CD14-positive monocyte (primary cell): ENCODE results near the gene SOBP. TPM values are rescaled to one million over a fixed set of nuclear protein-coding genes. Genes with fewer than 3 reads are reported as not detected.

Experiments used
- DNase-seq, 3 donors: peaks; one replicate each; pipeline ENCODE4 v3.0.0-alpha.2; 2011 to 2022
- H2AFZ ChIP-seq: 2 replicates; pipeline ENCODE4 v1.6.0; 2012; ENCODE audit warnings: mild to moderate bottlenecking, low read depth, low read length, inconsistent platforms; ENCODE audit not compliant: insufficient read depth, poor library complexity, severe bottlenecking
- H3K27ac ChIP-seq, 2 donors: 1 replicate in 1 of 2; 2 replicates in 1 of 2; pipeline ENCODE4 v1.5.1; 2012 to 2013; ENCODE audit warnings: low read length in 2 of 2, control low read depth in 1 of 2, inconsistent platforms in 1 of 2, low read depth in 1 of 2, mild to moderate bottlenecking in 1 of 2
- H3K27me3 ChIP-seq, 2 donors: one replicate each; pipeline versions ENCODE4 v1.6.0 to v1.6.1; 2011 to 2013; ENCODE audit warnings: low read length in 2 of 2; ENCODE audit not compliant: control insufficient read depth in 2 of 2, insufficient read depth in 2 of 2
- H3K36me3 ChIP-seq, 2 donors: replicated peaks in 1 of 2; 1 replicate in 1 of 2; 2 replicates in 1 of 2; pipeline versions ENCODE4 v1.5.1 to v1.6.1; 2012 to 2013; ENCODE audit warnings: low read length in 2 of 2, control low read depth in 1 of 2, inconsistent platforms in 1 of 2, mild to moderate bottlenecking in 1 of 2; ENCODE audit not compliant: insufficient read depth in 2 of 2, control insufficient read depth in 1 of 2
- H3K4me1 ChIP-seq, 2 donors: 1 replicate in 1 of 2; 2 replicates in 1 of 2; pipeline versions ENCODE4 v1.5.1 to v1.6.1; 2012 to 2013; ENCODE audit warnings: low read length in 2 of 2, control low read depth in 1 of 2, inconsistent platforms in 1 of 2, mild to moderate bottlenecking in 1 of 2, moderate library complexity in 1 of 2; ENCODE audit not compliant: insufficient read depth in 2 of 2, control insufficient read depth in 1 of 2
- H3K4me2 ChIP-seq: replicated peaks from 2 replicates; pipeline ENCODE3; 2012; ENCODE audit warnings: low read length, moderate library complexity, mild to moderate bottlenecking; ENCODE audit not compliant: poor library complexity, severe bottlenecking; ENCODE audit errors: extremely low read depth
- H3K4me3 ChIP-seq, 3 experiments: fragments of 200-600 bp in 1 of 3; sonication (generic) in 1 of 3; replicated peaks in 1 of 3; 1 replicate in 2 of 3; 2 replicates in 1 of 3; pipeline ENCODE4 v1.5.1; 2011 to 2013; ENCODE audit warnings: low read length in 3 of 3, mild to moderate bottlenecking in 3 of 3, control low read depth in 2 of 3, low read depth in 2 of 3, inconsistent platforms in 1 of 3, moderate library complexity in 1 of 3
- H3K79me2 ChIP-seq: 2 replicates; pipeline ENCODE4 v1.6.0; 2012; ENCODE audit warnings: mild to moderate bottlenecking, control low read depth, inconsistent platforms, low read length, moderate library complexity; ENCODE audit not compliant: insufficient read depth
- H3K9ac ChIP-seq: 2 replicates; pipeline ENCODE4 v1.6.0; 2017; ENCODE audit warnings: low read length, mild to moderate bottlenecking; ENCODE audit not compliant: insufficient read depth, poor library complexity, severe bottlenecking
- H3K9me3 ChIP-seq, 2 donors: replicated peaks in 1 of 2; 1 replicate in 1 of 2; 2 replicates in 1 of 2; pipeline versions ENCODE4 v1.5.1 to v1.6.1; 2012 to 2013; ENCODE audit warnings: low read length in 2 of 2, control low read depth in 1 of 2; ENCODE audit not compliant: control insufficient read depth in 1 of 2, insufficient read depth in 1 of 2
- H4K20me1 ChIP-seq: 2 replicates; pipeline ENCODE4 v1.6.0; 2012; ENCODE audit warnings: mild to moderate bottlenecking, low read length, control low read depth, moderate library complexity; ENCODE audit not compliant: insufficient read depth
- H3K27ac Mint-ChIP-seq, 7 donors: one replicate each; pipeline ENCODE4 v1.8.0; 2020; ENCODE audit warnings: mild to moderate bottlenecking in 7 of 7, mixed read lengths in 7 of 7, moderate library complexity in 6 of 7, inconsistent platforms in 2 of 7
- H3K27me3 Mint-ChIP-seq, 3 donors: one replicate each; pipeline ENCODE4 v1.8.0; 2021 to 2022; ENCODE audit warnings: low read depth in 3 of 3, mild to moderate bottlenecking in 3 of 3, mixed read lengths in 3 of 3, moderate library complexity in 3 of 3, inconsistent platforms in 1 of 3
- H3K36me3 Mint-ChIP-seq, 2 donors: one replicate each; pipeline ENCODE4 v1.8.0; 2020; ENCODE audit warnings: mixed read lengths in 2 of 2, inconsistent platforms in 1 of 2, mild to moderate bottlenecking in 1 of 2
- H3K4me1 Mint-ChIP-seq: one replicate; pipeline ENCODE4 v1.8.0; 2020; ENCODE audit warnings: mild to moderate bottlenecking, mixed read lengths
- H3K4me3 Mint-ChIP-seq, 2 donors: one replicate each; pipeline ENCODE4 v1.8.0; 2020; ENCODE audit warnings: mild to moderate bottlenecking in 2 of 2, mixed read lengths in 2 of 2, moderate library complexity in 1 of 2
- H3K9me3 Mint-ChIP-seq, 7 donors: one replicate each; pipeline ENCODE4 v1.8.0; 2020 to 2022; ENCODE audit warnings: mixed read lengths in 7 of 7, mild to moderate bottlenecking in 6 of 7, moderate library complexity in 6 of 7, inconsistent platforms in 2 of 7
- WGBS: methylation state at CpG from one replicate; pipeline ENCODE4 v1.1.5; 2013; ENCODE audit warnings: missing lambda C conversion rate; ENCODE audit not compliant: insufficient coverage; 5-methylcytosine and 5-hydroxymethylcytosine counted together
- intact Hi-C, 2 donors: fragments of 100-400 bp; cut with micrococcal nuclease; formaldehyde crosslinking; loops; one replicate each; pipeline versions ENCODE4 v1.15.0 to v1.15.1; 2023
- polyA plus RNA-seq, 3 donors: library from polyadenylated mRNA; depleted of rRNA in 1 of 3; unstranded in 2 of 3; stranded (reverse) in 1 of 3; fragments of 300-500 nt in 2 of 3; fragments of >200 nt in 1 of 3; fragmentation: Illumina TruSeq in 2 of 3; gene quantifications; 1 replicate in 2 of 3; 2 replicates in 1 of 3; pipeline ENCODE4 v1.2.3, GENCODE V29; 2012 to 2021
- TF ChIP-seq, protein P1 (sequence below): fragments of 200-600 bp; IDR thresholded peaks from one replicate; pipeline ENCODE4 v1.8.0; 2022; ENCODE audit warnings: antibody characterized with exemption, mild to moderate bottlenecking

SOBP gene
- polyA plus RNA-seq, 3 donors, result not detected

DNA sequence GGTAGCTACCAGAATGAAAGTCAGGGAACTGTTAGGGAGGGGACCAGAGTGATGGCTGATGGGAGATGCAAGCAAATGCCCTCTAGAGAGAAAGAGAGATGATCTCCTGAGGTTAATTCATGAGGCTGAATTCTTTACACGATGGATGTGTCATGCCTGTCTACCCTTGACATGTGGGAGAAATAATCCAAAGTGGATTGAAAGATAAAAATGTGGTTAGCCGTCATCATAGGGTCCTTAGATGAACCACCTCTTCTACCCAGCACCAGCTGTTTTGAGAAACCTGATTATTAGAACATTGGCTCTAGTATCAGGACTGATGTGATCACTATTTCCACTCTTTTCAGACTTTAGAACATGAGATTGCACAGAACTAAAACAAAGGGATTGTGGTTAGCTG lies 53.6 kb downstream of the SOBP start:
- Mint-ChIP-seq H3K4me3 (no peak overlapping the region), H3K36me3 (no peaks in the 10 kb centered on the region), H3K27ac (no peak overlapping the region), H3K9me3 (peaks cover 0 to 2% (median 0%) of the 10 kb centered on the region in 7 donors), H3K27me3 (peaks cover 0 to 24% (median 4%) of the 10 kb centered on the region in 3 donors), H3K4me1 (no peaks in the 10 kb centered on the region)
- Histone ChIP-seq H3K4me1 (no peaks in the 10 kb centered on the region), H2AFZ (no peak overlapping the region), H3K9me3 (no peaks in the 10 kb centered on the region), H3K79me2 (no peaks in the 10 kb centered on the region), H3K4me2 (no peak overlapping the region), H3K36me3 (no peaks in the 10 kb centered on the region), H3K4me3 (no peak overlapping the region), H3K9ac (no peak overlapping the region), H3K27ac (no peak overlapping the region), H3K27me3 (peaks cover 5 to 9% of the 10 kb centered on the region in 2 donors), H4K20me1 (no peaks in the 10 kb centered on the region)
- no CpG with 5 or more reads among the region's 2 CpGs for WGBS
- DNase-seq, result no peak
- TF ChIP-seq, protein P1, sequence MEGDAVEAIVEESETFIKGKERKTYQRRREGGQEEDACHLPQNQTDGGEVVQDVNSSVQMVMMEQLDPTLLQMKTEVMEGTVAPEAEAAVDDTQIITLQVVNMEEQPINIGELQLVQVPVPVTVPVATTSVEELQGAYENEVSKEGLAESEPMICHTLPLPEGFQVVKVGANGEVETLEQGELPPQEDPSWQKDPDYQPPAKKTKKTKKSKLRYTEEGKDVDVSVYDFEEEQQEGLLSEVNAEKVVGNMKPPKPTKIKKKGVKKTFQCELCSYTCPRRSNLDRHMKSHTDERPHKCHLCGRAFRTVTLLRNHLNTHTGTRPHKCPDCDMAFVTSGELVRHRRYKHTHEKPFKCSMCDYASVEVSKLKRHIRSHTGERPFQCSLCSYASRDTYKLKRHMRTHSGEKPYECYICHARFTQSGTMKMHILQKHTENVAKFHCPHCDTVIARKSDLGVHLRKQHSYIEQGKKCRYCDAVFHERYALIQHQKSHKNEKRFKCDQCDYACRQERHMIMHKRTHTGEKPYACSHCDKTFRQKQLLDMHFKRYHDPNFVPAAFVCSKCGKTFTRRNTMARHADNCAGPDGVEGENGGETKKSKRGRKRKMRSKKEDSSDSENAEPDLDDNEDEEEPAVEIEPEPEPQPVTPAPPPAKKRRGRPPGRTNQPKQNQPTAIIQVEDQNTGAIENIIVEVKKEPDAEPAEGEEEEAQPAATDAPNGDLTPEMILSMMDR, result no peak
- intact Hi-C loops, result no loop called here

DNA sequence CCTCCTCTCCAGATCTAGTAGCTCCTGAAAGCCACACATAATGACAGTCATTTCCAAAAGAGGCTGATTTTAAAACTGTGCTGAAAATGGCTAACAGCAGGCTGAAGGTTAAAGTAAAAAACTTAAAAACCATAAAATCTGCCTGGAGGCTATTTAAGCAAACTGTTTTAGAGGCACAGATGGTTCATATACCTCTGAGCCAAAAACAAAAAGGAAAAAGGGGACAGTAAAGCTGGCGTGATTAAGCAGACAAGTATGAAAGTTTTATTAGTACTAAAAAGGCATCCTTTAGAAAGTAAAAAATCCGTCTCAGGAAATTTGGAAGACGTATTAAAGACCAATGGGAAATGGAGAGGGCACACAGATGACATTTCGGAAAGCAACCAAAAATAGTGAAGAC lies 55.8 kb downstream of the SOBP start:
- H3K27me3 Mint-ChIP-seq, result peaks cover 2 to 19% (median 5%) of the 10 kb centered on the region in 3 donors
- no peaks in the 10 kb centered on the region for H3K36me3 Mint-ChIP-seq
- Histone ChIP-seq H3K4me1 (no peaks in the 10 kb centered on the region), H3K9me3 (no peaks in the 10 kb centered on the region), H3K4me2 (no peak overlapping the region), H3K27ac (no peak overlapping the region), H2AFZ (no peak overlapping the region), H3K36me3 (no peaks in the 10 kb centered on the region), H3K9ac (no peak overlapping the region), H3K27me3 (peaks cover 2 to 6% of the 10 kb centered on the region in 2 donors), H4K20me1 (no peaks in the 10 kb centered on the region), H3K4me3 (no peak overlapping the region), H3K79me2 (no peaks in the 10 kb centered on the region)
- TF ChIP-seq, protein P1, result no peak
- H3K27ac Mint-ChIP-seq, result no peak overlapping the region
- no peak overlapping the region for H3K4me3 Mint-ChIP-seq
- peaks cover 0 to 3% (median 0%) of the 10 kb centered on the region in 7 donors for H3K9me3 Mint-ChIP-seq
- no peak for DNase-seq
- intact Hi-C loops, result no loop called here
- H3K4me1 Mint-ChIP-seq, result no peaks in the 10 kb centered on the region
- 89% methylated on average over 4 of the region's 4 CpGs for WGBS
